Globus pallidus (tissue), 1 donor: ENCODE measurements around the gene LIN52.

Experiments
- DNase-seq: peaks from one replicate; pipeline ENCODE4 v3.0.0-alpha.2; 2015; ENCODE audit warnings: low spot score

LIN52 gene

GRCh38 chr14:74237441-74237840 lies 152.7 kb downstream of the LIN52 start:
- DNase-seq: no peak

- no peak for DNase-seq
These were observed 154.5 kb downstream of the LIN52 start, which contains the start of gene VSX2 for GRCh38 chr14:74238974-74239847. TSS of gene VSX2 (plus strand) at chr14:74239449. CDS start at chr14:74239562, 113 bp downstream.

- no peak for DNase-seq
These were observed 155.4 kb downstream of the LIN52 start for GRCh38 chr14:74239848-74240793.

GRCh38 chr14:74240794-74241651 lies 156.3 kb downstream of the LIN52 start:
- no peak for DNase-seq

- no peak for DNase-seq
These were observed 156.9 kb downstream of the LIN52 start for GRCh38 chr14:74241652-74242017.

- no peak for DNase-seq
These were observed 157.4 kb downstream of the LIN52 start for GRCh38 chr14:74242021-74242779.

GRCh38 chr14:74242780-74243042 lies 158.0 kb downstream of the LIN52 start:
- no peak for DNase-seq

GRCh38 chr14:74243051-74243450 lies 158.3 kb downstream of the LIN52 start:
- DNase-seq: no peak

GRCh38 chr14:74244115-74244514 lies 159.4 kb downstream of the LIN52 start:
- no peak for DNase-seq

GRCh38 chr14:74245292-74245691 lies 160.5 kb downstream of the LIN52 start:
- DNase-seq: no peak

- DNase-seq: no peak
These were observed 161.8 kb downstream of the LIN52 start for GRCh38 chr14:74246542-74246941.

- DNase-seq: no peak
These were observed 163.3 kb downstream of the LIN52 start for GRCh38 chr14:74248017-74248416.

- DNase-seq: no peak
These were observed 164.9 kb downstream of the LIN52 start for GRCh38 chr14:74249433-74250375.
